H9 (cell line): ENCODE measurements around the gene CCDC149. TPM values are rescaled to one million over a fixed set of nuclear protein-coding genes. Genes with fewer than 3 reads are reported as not detected.

Experiments
- DNase-seq: peaks from one replicate; pipeline ENCODE4 v3.0.0-alpha.2; 2017
- H2AFZ ChIP-seq: one replicate; pipeline ENCODE4 v1.6.1; 2013; ENCODE audit warnings: mild to moderate bottlenecking, low read length, control low read depth, moderate library complexity
- H2AK5ac ChIP-seq: 2 replicates; pipeline ENCODE4 v1.6.1; 2013; ENCODE audit warnings: low read length, control low read depth, mixed read lengths; ENCODE audit not compliant: insufficient read length
- H2BK120ac ChIP-seq: one replicate; pipeline ENCODE4 v1.6.1; 2013; ENCODE audit warnings: low read depth, mild to moderate bottlenecking, low read length, control low read depth, inconsistent platforms; ENCODE audit not compliant: poor library complexity, severe bottlenecking
- H2BK12ac ChIP-seq: 2 replicates; pipeline ENCODE4 v1.6.1; 2013; ENCODE audit warnings: low read length, control low read depth, mixed read lengths, low read depth; ENCODE audit not compliant: insufficient read length
- H2BK15ac ChIP-seq: 2 replicates; pipeline ENCODE4 v1.6.1; 2013; ENCODE audit warnings: low read depth, low read length, control low read depth
- H2BK20ac ChIP-seq: one replicate; pipeline ENCODE4 v1.6.1; 2013; ENCODE audit warnings: low read depth, mild to moderate bottlenecking, low read length, control low read depth, inconsistent platforms; ENCODE audit not compliant: poor library complexity, severe bottlenecking
- H2BK5ac ChIP-seq: 2 replicates; pipeline ENCODE4 v1.6.1; 2013; ENCODE audit warnings: low read length, control low read depth, mixed read lengths; ENCODE audit not compliant: insufficient read length
- H3K14ac ChIP-seq: 2 replicates; pipeline ENCODE4 v1.6.1; 2013; ENCODE audit warnings: low read length, control low read depth; ENCODE audit not compliant: insufficient read depth
- H3K18ac ChIP-seq: 2 replicates; pipeline ENCODE4 v1.6.1; 2013; ENCODE audit warnings: low read depth, mild to moderate bottlenecking, mixed read lengths, low read length, control low read depth; ENCODE audit not compliant: insufficient read length
- H3K23ac ChIP-seq: 2 replicates; pipeline ENCODE4 v1.6.1; 2013; ENCODE audit warnings: low read length, control low read depth, mixed read lengths, low read depth; ENCODE audit not compliant: insufficient read length
- H3K23me2 ChIP-seq: 2 replicates; pipeline ENCODE4 v1.6.1; 2013; ENCODE audit warnings: low read depth, mild to moderate bottlenecking, mixed read lengths, low read length, control low read depth; ENCODE audit not compliant: insufficient read length, poor library complexity, severe bottlenecking
- H3K27ac ChIP-seq: 2 replicates; pipeline ENCODE4 v1.5.1; 2013; ENCODE audit warnings: low read length, control low read depth, mixed read lengths, low read depth; ENCODE audit not compliant: insufficient read length
- H3K27me3 ChIP-seq: 2 replicates; pipeline ENCODE4 v1.6.1; 2013; ENCODE audit warnings: low read length, control low read depth, inconsistent platforms; ENCODE audit not compliant: insufficient read depth
- H3K4ac ChIP-seq: 2 replicates; pipeline ENCODE4 v1.6.1; 2013; ENCODE audit warnings: low read depth, mild to moderate bottlenecking, control low read depth, inconsistent platforms, low read length, moderate library complexity
- H3K4me1 ChIP-seq: 2 replicates; pipeline ENCODE4 v1.6.1; 2013; ENCODE audit warnings: low read length, control low read depth, inconsistent platforms; ENCODE audit not compliant: insufficient read depth
- H3K4me2 ChIP-seq: 2 replicates; pipeline ENCODE4 v1.6.1; 2013; ENCODE audit warnings: low read length, control low read depth, mixed read lengths; ENCODE audit not compliant: insufficient read length, insufficient read depth
- H3K56ac ChIP-seq: 2 replicates; pipeline ENCODE4 v1.6.1; 2013; ENCODE audit warnings: low read depth, mild to moderate bottlenecking, mixed read lengths, low read length, control low read depth; ENCODE audit not compliant: insufficient read length
- H3K79me1 ChIP-seq: 2 replicates; pipeline ENCODE4 v1.6.1; 2013; ENCODE audit warnings: low read depth, mild to moderate bottlenecking, moderate library complexity, low read length, control low read depth, inconsistent platforms; ENCODE audit not compliant: insufficient read depth, poor library complexity, severe bottlenecking
- H3K79me2 ChIP-seq: 2 replicates; pipeline ENCODE4 v1.6.1; 2013; ENCODE audit warnings: low read length, control low read depth, inconsistent platforms; ENCODE audit not compliant: insufficient read depth
- H3K9ac ChIP-seq: 2 replicates; pipeline ENCODE4 v1.6.1; 2013; ENCODE audit warnings: low read length, control low read depth, mixed read lengths; ENCODE audit not compliant: insufficient read length; ENCODE audit errors: extremely low read depth
- H3K9me3 ChIP-seq: one replicate; pipeline ENCODE4 v1.6.1; 2013; ENCODE audit warnings: low read depth, low read length, inconsistent platforms; ENCODE audit not compliant: control insufficient read depth
- H3T11ph ChIP-seq: one replicate; pipeline ENCODE4 v1.6.1; 2013; ENCODE audit warnings: mild to moderate bottlenecking, low read length, control low read depth, inconsistent platforms
- H4K20me1 ChIP-seq: one replicate; pipeline ENCODE4 v1.6.1; 2013; ENCODE audit not compliant: control insufficient read depth, insufficient read length, insufficient read depth
- H4K5ac ChIP-seq: 2 replicates; pipeline ENCODE4 v1.6.1; 2013; ENCODE audit warnings: low read depth, mild to moderate bottlenecking, mixed read lengths, low read length, control low read depth; ENCODE audit not compliant: insufficient read length
- H4K8ac ChIP-seq: replicated peaks from 2 replicates; pipeline ENCODE4 v1.6.1; 2013; ENCODE audit warnings: low read length, control low read depth, mixed read lengths, low read depth; ENCODE audit not compliant: insufficient read length
- H4K91ac ChIP-seq: 2 replicates; pipeline ENCODE4 v1.6.1; 2013; ENCODE audit warnings: low read depth, mild to moderate bottlenecking, moderate library complexity, mixed read lengths, low read length, control low read depth; ENCODE audit not compliant: insufficient read length
- H3K27ac Mint-ChIP-seq, 3 experiments: 2 replicates in 2 of 3; 3 replicates in 1 of 3; pipeline ENCODE4 v1.8.0; 2020 to 2021; ENCODE audit warnings: mixed read lengths in 3 of 3, mild to moderate bottlenecking in 1 of 3, moderate library complexity in 1 of 3
- H3K27me3 Mint-ChIP-seq: 2 replicates; pipeline ENCODE4 v1.8.0; 2021; ENCODE audit warnings: low read depth, mild to moderate bottlenecking, moderate library complexity, mixed read lengths
- H3K36me3 Mint-ChIP-seq, 3 experiments: 2 replicates in 2 of 3; 3 replicates in 1 of 3; pipeline ENCODE4 v1.8.0; 2020 to 2021; ENCODE audit warnings: low read depth in 3 of 3, mixed read lengths in 3 of 3; ENCODE audit not compliant: insufficient read depth in 1 of 3
- H3K4me1 Mint-ChIP-seq, 2 experiments: 2 replicates each; pipeline ENCODE4 v1.8.0; 2020; ENCODE audit warnings: mixed read lengths in 2 of 2
- H3K4me3 Mint-ChIP-seq, 2 experiments: 2 replicates in 1 of 2; 3 replicates in 1 of 2; pipeline ENCODE4 v1.8.0; 2020 to 2021; ENCODE audit warnings: mild to moderate bottlenecking in 2 of 2, mixed read lengths in 2 of 2, moderate library complexity in 1 of 2
- H3K9me3 Mint-ChIP-seq, 2 experiments: 2 replicates in 1 of 2; 3 replicates in 1 of 2; pipeline ENCODE4 v1.8.0; 2020; ENCODE audit warnings: mild to moderate bottlenecking in 2 of 2, mixed read lengths in 2 of 2, moderate library complexity in 1 of 2
- CTCF ChIP-seq: fragments of 200-600 bp; sonication (generic); conservative IDR thresholded peaks from 3 replicates; pipeline ENCODE4 v1.8.0; 2021; ENCODE audit warnings: antibody characterized with exemption, mild to moderate bottlenecking
- WGBS: extraction: QIAGEN DNeasy Blood & Tissue Kit; methylation state at CpG from one replicate; pipeline ENCODE4 v1.1.7; 2013; ENCODE audit warnings: missing lambda C conversion rate, low lambda C conversion rate, mixed read lengths; ENCODE audit not compliant: insufficient read length; ENCODE audit errors: extremely low coverage; 5-methylcytosine and 5-hydroxymethylcytosine counted together
- total RNA-seq: library from RNA; stranded (reverse); gene quantifications from 2 replicates; pipeline ENCODE4 v1.2.1, GENCODE V29; 2021

The CCDC149 gene
- total RNA-seq, 1 experiment from 2014 or later: 4.5 TPM

GRCh38 chr4:24877868-24878635, 34.8 kb downstream of the CCDC149 start:
- Histone ChIP-seq H3K18ac (no peak overlapping the region), H2BK5ac (no peak overlapping the region), H3K4me2 (no peak overlapping the region), H3K27me3 (no peaks in the 10 kb centered on the region), H3K14ac (no peak overlapping the region), H3K79me1 (no peaks in the 10 kb centered on the region), H4K8ac (no peak overlapping the region), H3K4ac (no peak overlapping the region), H3K9me3 (no peaks in the 10 kb centered on the region), H2BK12ac (no peak overlapping the region), H2BK120ac (no peak overlapping the region), H3T11ph (no peak overlapping the region), H3K9ac (no peak overlapping the region), H3K4me1 (no peaks in the 10 kb centered on the region), H4K91ac (no peak overlapping the region), H2BK15ac (no peak overlapping the region), H3K56ac (no peak overlapping the region), H2AFZ (no peak overlapping the region), H3K27ac (no peak overlapping the region), H3K23ac (no peak overlapping the region), H2AK5ac (no peak overlapping the region), H3K23me2 (no peaks in the 10 kb centered on the region), H4K20me1 (no peaks in the 10 kb centered on the region), H4K5ac (no peak overlapping the region), H2BK20ac (no peak overlapping the region), H3K79me2 (no peaks in the 10 kb centered on the region)
- Mint-ChIP-seq H3K36me3 (peaks cover 0 to 4% (median 3%) of the 10 kb centered on the region in 3 experiments; a peak in 4 of 7 replicates), H3K27me3 (no peaks in the 10 kb centered on the region), H3K4me1 (peaks cover 23 to 26% of the 10 kb centered on the region in 2 experiments), H3K27ac (peak overlapping the region in 1 of 3 experiments; percentile 20; a peak in 2 of 7 replicates), H3K9me3 (peaks cover 0 to 3% of the 10 kb centered on the region in 2 experiments; a peak in 1 of 5 replicates), H3K4me3 (no peak overlapping the region)
- no CpG with 5 or more reads among the region's 9 CpGs for WGBS
- DNase-seq: no peak
- TF ChIP-seq CTCF: no peak
